HG03045 (cell line): Measurements from ENCODE around the gene RAB6A.
"Not testable (repeated sequence)": the region's sequence is repeated elsewhere in the genome, so short reads cannot be mapped to it uniquely, and the experiment has no call there.

Source experiments
- ATAC-seq: cut with Tn5 transposase; IDR thresholded peaks from one replicate; pipeline ENCODE4 v1.9.1; 2021; ENCODE audit warnings: mild to moderate bottlenecking, moderate library complexity; ENCODE audit not compliant: unreplicated experiment

The RAB6A gene

GRCh38 chr11:73729594-73730206 lies 31.2 kb downstream of the RAB6A start:
- ATAC-seq, result no peak

- no peak for ATAC-seq
Observed at GRCh38 chr11:73728000-73728399, 32.9 kb downstream of the RAB6A start.

- no peak for ATAC-seq
Observed at GRCh38 chr11:73726825-73727224, 34.0 kb downstream of the RAB6A start.

DNA sequence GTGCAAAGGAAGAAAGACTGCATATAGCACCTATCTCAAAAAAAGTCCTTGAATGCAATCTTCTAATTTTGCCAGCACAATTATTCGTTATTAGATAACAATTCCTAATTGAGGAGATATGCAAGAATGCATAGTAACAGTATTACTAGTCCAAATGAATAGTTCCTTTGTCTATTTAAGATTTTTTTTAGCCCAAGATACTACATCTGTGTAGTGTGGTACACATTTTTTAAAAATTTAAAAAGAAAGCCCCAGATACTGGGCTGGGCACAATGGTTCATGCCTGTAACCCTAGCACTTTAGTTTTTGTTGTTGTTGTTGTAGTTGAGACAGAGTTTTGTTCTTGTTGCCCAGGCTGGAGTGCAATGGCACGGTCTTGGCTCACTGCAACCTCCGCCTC lies 43.7 kb downstream of the RAB6A start:
- no peak for ATAC-seq

GRCh38 chr11:73716153-73717056 lies 44.5 kb downstream of the RAB6A start:
- ATAC-seq, result no peak

DNA sequence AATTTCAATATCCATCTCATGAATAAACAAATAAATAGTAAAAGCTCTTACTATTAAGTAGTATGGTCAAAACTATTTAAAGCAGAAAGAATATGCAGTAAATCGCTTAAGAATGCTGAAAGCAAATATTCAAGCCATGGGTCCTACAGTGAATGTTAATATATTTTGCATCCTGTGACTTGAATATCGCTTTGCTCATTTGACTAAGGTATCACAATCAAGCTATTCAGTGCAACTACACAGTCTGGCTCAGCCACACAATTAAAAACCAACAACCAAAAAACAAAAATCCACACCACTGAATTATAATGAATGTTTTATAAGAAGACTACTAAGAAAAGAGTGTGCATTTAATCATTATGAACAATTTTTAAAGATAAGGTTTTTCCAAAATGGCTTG lies 45.3 kb downstream of the RAB6A start:
- no peak for ATAC-seq

- no peak for ATAC-seq
Observed at GRCh38 chr11:73710964-73711363, 49.9 kb downstream of the RAB6A start.

GRCh38 chr11:73705053-73705452 lies 55.8 kb downstream of the RAB6A start:
- ATAC-seq, result no peak

- no peak for ATAC-seq
Observed at GRCh38 chr11:73693899-73694525, 66.9 kb downstream of the RAB6A start.

- ATAC-seq, result no peak
Observed at GRCh38 chr11:73680687-73681086, 80.2 kb downstream of the RAB6A start.

- ATAC-seq, result not testable (repeated sequence)
Observed at GRCh38 chr11:73676552-73676951, 84.3 kb downstream of the RAB6A start.

DNA sequence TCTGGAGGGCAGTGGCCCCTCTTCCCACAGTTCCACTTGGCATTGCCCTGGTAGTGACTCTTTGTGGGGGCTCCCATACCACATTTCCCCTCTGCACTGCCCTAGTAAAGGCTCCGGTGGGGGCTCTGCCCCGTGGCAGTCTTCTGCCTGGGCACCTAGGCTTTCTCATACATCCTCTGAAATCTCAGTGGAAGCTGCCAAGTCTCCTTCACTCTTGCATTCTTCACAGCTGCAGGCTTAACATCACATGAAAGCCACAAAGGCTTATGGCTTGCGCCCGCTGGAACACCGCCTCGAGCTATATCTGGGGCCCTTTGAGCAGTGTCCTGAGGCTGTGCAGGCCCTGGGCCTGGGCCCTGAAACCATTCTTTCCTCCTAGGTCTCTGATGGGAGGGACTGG lies 89.2 kb downstream of the RAB6A start:
- ATAC-seq, result no peak

- no peak for ATAC-seq
Observed at GRCh38 chr11:73670808-73671207, 90.1 kb downstream of the RAB6A start.

DNA sequence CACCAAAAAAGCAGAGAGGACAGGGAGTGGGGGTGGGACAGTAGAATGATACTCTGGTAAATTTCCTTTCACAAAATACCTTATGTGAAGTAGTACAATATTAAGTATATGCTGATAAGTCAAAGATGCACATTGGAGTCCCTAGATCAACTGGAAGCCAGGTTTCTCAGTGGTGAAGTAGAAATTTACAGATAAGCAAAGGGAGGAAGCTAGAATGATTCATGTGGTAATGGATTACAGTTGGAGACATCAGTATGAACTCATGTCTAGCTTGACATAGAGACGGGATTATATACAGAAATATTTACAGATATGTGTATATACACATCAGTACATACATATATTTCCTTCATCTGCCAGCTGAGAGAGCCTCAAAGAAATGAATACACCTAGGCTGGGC lies 93.0 kb downstream of the RAB6A start:
- ATAC-seq, result no peak

DNA sequence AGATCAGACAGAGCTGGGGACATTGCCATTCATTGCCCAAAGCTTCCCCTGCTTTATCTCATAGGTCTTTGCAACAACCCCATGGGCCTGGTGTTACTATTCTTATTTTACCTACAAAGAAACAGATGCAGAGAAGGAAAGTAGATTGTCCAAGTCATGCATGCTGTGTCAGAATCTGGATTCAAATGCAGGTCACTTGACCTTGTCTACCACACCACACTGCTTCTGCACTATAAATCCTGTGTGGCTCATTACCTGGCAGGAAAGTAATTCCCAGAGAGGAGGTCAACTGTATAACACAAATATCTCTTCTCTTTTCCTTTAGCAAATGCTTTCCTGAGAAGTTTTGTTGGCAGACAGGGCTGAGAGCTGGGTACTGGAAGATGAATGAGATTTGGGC lies 96.0 kb downstream of the RAB6A start:
- ATAC-seq, result no peak

DNA sequence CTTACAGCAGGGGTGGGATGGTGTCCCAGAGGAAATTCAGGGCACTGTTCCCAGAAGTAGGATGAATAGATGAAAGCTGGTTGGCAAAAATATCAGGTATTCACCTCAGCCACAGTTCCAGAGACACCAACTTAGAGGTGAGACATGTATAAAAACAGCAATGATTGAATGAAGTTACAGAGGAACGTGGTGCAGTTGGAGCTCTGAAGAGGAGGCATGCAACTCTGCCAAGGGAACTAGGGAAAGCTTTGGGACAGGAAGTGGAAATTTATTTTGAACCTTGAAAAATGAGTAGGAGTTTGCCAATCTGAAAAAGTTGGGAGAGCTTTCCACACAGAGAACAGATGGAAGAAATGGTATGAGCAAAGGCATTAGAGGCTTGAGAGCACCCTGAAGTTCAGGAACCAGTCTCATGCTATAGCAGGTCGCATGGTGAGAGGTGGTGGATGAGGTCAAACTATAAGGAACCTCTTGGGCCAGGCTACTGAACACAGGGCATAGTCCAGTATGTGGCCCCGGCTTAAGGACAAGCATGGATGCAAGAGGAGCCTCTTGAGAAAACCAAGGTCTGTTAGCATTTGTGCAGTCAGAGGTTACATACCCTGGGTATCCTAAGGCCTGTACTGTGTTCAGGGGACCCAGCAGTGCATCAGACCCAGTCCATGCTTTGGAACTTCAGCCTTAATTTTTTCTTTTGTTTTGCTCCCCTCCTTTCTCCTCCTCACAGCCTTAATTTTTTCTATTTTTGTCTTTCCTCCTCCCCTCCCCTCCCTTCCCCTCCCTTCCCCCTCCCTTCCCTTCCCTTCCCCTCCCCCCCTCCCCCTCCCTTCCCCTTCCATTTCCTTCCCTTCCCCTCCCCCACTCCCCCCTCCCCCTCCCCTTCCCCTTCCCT lies 97.0 kb downstream of the RAB6A start:
- no peak for ATAC-seq

- ATAC-seq, result no peak
Observed at GRCh38 chr11:73662445-73663157, 98.3 kb downstream of the RAB6A start.

- no peak for ATAC-seq
Observed at GRCh38 chr11:73661035-73661628, 99.7 kb downstream of the RAB6A start.

DNA sequence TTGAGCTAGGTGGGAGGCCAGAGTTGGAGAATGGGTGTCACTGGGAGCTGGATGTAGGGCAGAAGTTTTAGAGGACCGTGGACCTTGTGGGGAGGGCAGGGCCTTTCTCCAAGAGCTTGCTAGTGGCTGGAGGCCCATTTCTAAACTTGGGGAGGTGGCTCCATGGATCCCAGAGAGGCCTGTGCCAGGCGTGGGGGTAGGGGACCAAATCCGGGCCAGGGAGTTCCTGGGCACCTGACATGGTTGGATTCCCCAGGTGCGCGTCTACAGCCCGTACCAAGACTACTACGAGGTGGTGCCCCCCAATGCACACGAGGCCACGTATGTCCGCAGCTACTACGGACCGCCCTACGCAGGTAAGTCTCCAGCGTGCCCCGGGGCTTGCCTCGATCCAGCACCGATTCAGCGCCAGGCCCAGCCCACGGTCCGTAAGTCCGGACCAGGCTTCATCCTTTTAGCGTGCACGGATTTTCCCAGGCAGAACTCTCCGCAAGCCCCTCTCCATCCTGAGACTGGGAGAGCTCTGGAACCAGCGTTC lies 100.3 kb downstream of the RAB6A start:
- no peak for ATAC-seq

DNA sequence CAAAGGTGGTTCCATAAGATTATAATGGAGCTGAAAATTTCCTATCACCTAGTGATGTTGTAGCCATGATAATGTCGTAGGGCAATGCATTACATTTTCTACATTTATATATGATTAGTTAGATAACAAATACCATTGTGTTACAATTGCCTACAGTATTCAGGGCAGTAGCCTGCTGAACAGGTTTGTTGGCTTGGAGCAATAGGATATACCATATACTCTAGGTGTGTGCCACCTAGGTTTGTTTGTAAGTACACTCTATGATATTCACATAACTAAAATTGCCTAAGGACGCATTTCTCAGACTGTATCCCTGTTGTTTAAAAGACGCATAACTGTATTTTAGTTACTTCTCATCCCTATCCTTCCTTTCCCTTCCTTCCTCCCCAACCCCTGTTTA lies 100.9 kb downstream of the RAB6A start:
- ATAC-seq, result no peak
